ENCODE data around the gene SH3TC1.

GRCh38 chr4:8159537-8160232 is 39.4 kb upstream of the SH3TC1 start:
- TF ChIP-seq EZH2 (IDR thresholded peaks at IDR 0.05) (no peak), POLR2AphosphoS5 (IDR thresholded peaks at IDR 0.05; ENCODE audit: borderline replicate concordance, low read depth, low read length) (no peak)
